GM12878 (cell line): ENCODE data around the gene CAPN8. TPM values are rescaled to one million over a fixed set of nuclear protein-coding genes. Genes with fewer than 3 reads are reported as not detected.

Source experiments
- ATAC-seq: fragments of 200-7000 bp; cut with Tn5 transposase; 3 replicates; pipeline ENCODE4 v1.9.1; 2020; ENCODE audit warnings: mild to moderate bottlenecking, moderate library complexity
- BruUV-seq: library from RNA; stranded (reverse); fragments of 400-500 nt; replicated peaks from 2 replicates; lab custom pipeline; 2021; lab: Mats Ljungman, UMichigan
- CTCF ChIA-PET: fragments of 300-600 bp; sonication (Branson Sonifier 250); formaldehyde crosslinking; extraction: SDS; loops from one replicate; lab custom pipeline; 2021; ENCODE audit warnings: inconsistent platforms; lab: Yijun Ruan, JAX
- POLR2A ChIA-PET: fragments of 350-600 bp; formaldehyde crosslinking; extraction: SDS; loops from one replicate; lab custom pipeline; 2021; ENCODE audit warnings: inconsistent platforms; lab: Charles Lee
- RAD21 ChIA-PET: fragments of 300-600 bp; sonication (Branson Sonifier 250); formaldehyde crosslinking; loops from one replicate; lab custom pipeline; 2023; ENCODE audit warnings: antibody characterized with exemption; ENCODE audit not compliant: unreplicated experiment; lab: Charles Lee
- SMC1A ChIA-PET: fragments of 300-600 bp; sonication (Branson Sonifier 250); formaldehyde crosslinking; loops from one replicate; lab custom pipeline; 2023; ENCODE audit not compliant: unreplicated experiment, uncharacterized antibody; lab: Charles Lee
- DNase-seq: peaks from one replicate; pipeline ENCODE4 v3.0.0-alpha.2; 2011; ENCODE audit warnings: low read depth, low spot score
- FAIRE-seq: peaks from 3 replicates; lab custom pipeline; 2011; peaks lifted over from hg19 to GRCh38; lab: Jason Lieb, UNC
- H2AFZ ChIP-seq: 2 replicates; pipeline ENCODE4 v1.6.0; 2011; ENCODE audit warnings: low read depth, low read length, control low read depth; ENCODE audit not compliant: control insufficient read depth
- H3K27ac ChIP-seq: 2 replicates; pipeline ENCODE4 v1.5.1; 2011; ENCODE audit warnings: control low read depth; ENCODE audit not compliant: control insufficient read depth, insufficient read depth
- H3K27me3 ChIP-seq, 2 experiments: replicated peaks in 1 of 2; 2 replicates each; pipeline versions ENCODE4 v1.6.0 to v1.6.1; 2011; ENCODE audit warnings: low read length in 1 of 2; ENCODE audit not compliant: control insufficient read depth in 2 of 2, insufficient read depth in 2 of 2
- H3K36me3 ChIP-seq, 2 experiments: 2 replicates each; pipeline ENCODE4 v1.5.1; 2011; ENCODE audit warnings: low read length in 1 of 2; ENCODE audit not compliant: control insufficient read depth in 2 of 2, insufficient read depth in 2 of 2
- H3K4me1 ChIP-seq: 2 replicates; pipeline ENCODE4 v1.6.1; 2011; ENCODE audit warnings: mild to moderate bottlenecking, low read length, moderate library complexity, mixed read lengths; ENCODE audit not compliant: control insufficient read depth, insufficient read depth
- H3K4me2 ChIP-seq: 2 replicates; pipeline ENCODE4 v1.6.0; 2011; ENCODE audit warnings: control low read depth; ENCODE audit not compliant: control insufficient read depth, insufficient read depth
- H3K4me3 ChIP-seq: fragments of 200-600 bp; sonication (generic); 2 replicates; pipeline ENCODE4 v1.5.1; 2016
- H3K79me2 ChIP-seq: 2 replicates; pipeline ENCODE4 v1.6.0; 2011; ENCODE audit warnings: low read length; ENCODE audit not compliant: control insufficient read depth, insufficient read depth
- H3K9ac ChIP-seq: 2 replicates; pipeline ENCODE4 v1.8.0; 2011; ENCODE audit warnings: low read length, control low read depth, mixed read lengths; ENCODE audit not compliant: control insufficient read depth, insufficient read depth
- H3K9me3 ChIP-seq: replicated peaks from 3 replicates; pipeline ENCODE4 v1.5.1; 2011; ENCODE audit warnings: mild to moderate bottlenecking, low read length; ENCODE audit not compliant: control insufficient read depth, insufficient read depth
- H4K20me1 ChIP-seq: 2 replicates; pipeline ENCODE4 v1.6.0; 2011; ENCODE audit not compliant: control insufficient read depth, insufficient read depth
- ASH2L ChIP-seq: fragments of 300-600, 200-600 bp; sonication (generic); IDR thresholded peaks from 2 replicates; pipeline ENCODE4 v1.6.1; 2017; ENCODE audit warnings: low read depth, mild to moderate bottlenecking, borderline replicate concordance
- BACH1 ChIP-seq: fragments of 450-650 bp; IDR thresholded peaks from 2 replicates; pipeline ENCODE4 v1.6.1; 2017; ENCODE audit warnings: mild to moderate bottlenecking, borderline replicate concordance
- E2F4 ChIP-seq: IDR thresholded peaks from 2 replicates; pipeline ENCODE4 v1.6.1; 2012; ENCODE audit warnings: low read depth, low read length, improper control_type of control experiment
- E2F8 ChIP-seq: fragments of 450-650 bp; IDR thresholded peaks from 2 replicates; pipeline ENCODE4 v1.6.1; 2018; ENCODE audit warnings: mild to moderate bottlenecking, low read depth, moderate library complexity; ENCODE audit not compliant: partially characterized antibody
- ELK1 ChIP-seq: IDR thresholded peaks from 2 replicates; pipeline ENCODE4 v1.6.1; 2012; ENCODE audit warnings: low read depth, low read length, improper control_type of control experiment
- HDAC6 ChIP-seq: fragments of 200-600 bp; sonication (generic); IDR thresholded peaks from one replicate; pipeline ENCODE4 v1.8.0; 2017; ENCODE audit warnings: antibody characterized with exemption; ENCODE audit not compliant: unreplicated experiment
- HDGF ChIP-seq: fragments of 450-650 bp; IDR thresholded peaks from 2 replicates; pipeline ENCODE4 v1.6.1; 2016; ENCODE audit warnings: antibody characterized with exemption
- NKRF ChIP-seq: fragments of 450-650 bp; conservative IDR thresholded peaks from 2 replicates; pipeline ENCODE4 v1.6.1; 2017; ENCODE audit warnings: mild to moderate bottlenecking, moderate library complexity
- NR2C2 ChIP-seq: IDR thresholded peaks from 2 replicates; pipeline ENCODE4 v1.6.1; 2011; ENCODE audit warnings: borderline replicate concordance, low read depth; ENCODE audit not compliant: control insufficient read depth, insufficient read length
- RAD21 ChIP-seq: IDR thresholded peaks from 2 replicates; pipeline ENCODE4 v1.6.1; 2011; ENCODE audit warnings: mild to moderate bottlenecking, low read depth, low read length, moderate library complexity; ENCODE audit not compliant: insufficient read depth
- RB1 ChIP-seq: fragments of 450-650 bp; formaldehyde crosslinking; IDR thresholded peaks from 2 replicates; pipeline ENCODE4 v1.6.1; 2017; ENCODE audit warnings: mild to moderate bottlenecking, borderline replicate concordance
- RBBP5 ChIP-seq: fragments of 200-600 bp; sonication (generic); conservative IDR thresholded peaks from 2 replicates; pipeline ENCODE4 v1.6.1; 2016
- SKIL ChIP-seq: fragments of 450-650 bp; IDR thresholded peaks from 2 replicates; pipeline ENCODE4 v1.6.1; 2017; ENCODE audit warnings: mild to moderate bottlenecking, low read depth, inconsistent platforms; ENCODE audit not compliant: poor library complexity, severe bottlenecking
- WGBS: methylation state at CpG from one replicate; pipeline ENCODE4 v1.1.6; 2016; ENCODE audit warnings: low lambda C conversion rate; ENCODE audit not compliant: insufficient replicate concordance, insufficient coverage; ENCODE audit errors: missing lambda C conversion rate; 5-methylcytosine and 5-hydroxymethylcytosine counted together
- in situ Hi-C: fragments of 300-500 bp; cut with MboI; formaldehyde crosslinking; loops from 9 replicates; pipeline ENCODE4 v1.14.3; 2018; ENCODE audit warnings: mixed read lengths
- intact Hi-C: fragments of 100-400 bp; cut with micrococcal nuclease; formaldehyde crosslinking; loops from one replicate; pipeline ENCODE4 v1.14.2; 2022; ENCODE audit not compliant: unreplicated experiment
- polyA plus RNA-seq, 11 experiments: library from polyadenylated mRNA; depleted of rRNA in 4 of 11; unstranded in 6 of 11; stranded (reverse) in 5 of 11; fragments of >200 nt; fragmentation: Nextera tagmentation in 4 of 11; fragmentation: Illumina TruSeq in 1 of 11; extraction: Ambion mirVana in 4 of 11; extraction: Trizol in 1 of 11; gene quantifications; 1 replicate in 1 of 11; 2 replicates in 10 of 11; pipeline versions ENCODE4 v1.2.1 to v1.2.3, GENCODE V29; 2011 to 2016; ENCODE audit warnings: inconsistent platforms in 2 of 11, missing spikeins in 2 of 11, low read depth in 1 of 11
- total RNA-seq, 4 experiments: library from RNA; depleted of rRNA in 3 of 4; stranded (reverse); fragments of >200 nt in 3 of 4; fragmentation: Illumina TruSeq in 1 of 4; extraction: Trizol in 1 of 4; gene quantifications; 2 replicates each; pipeline versions ENCODE4 v1.2.1 to v1.2.3, GENCODE V29; 2013 to 2021

CAPN8 gene
- total and polyA plus RNA-seq, 10 of the 15 experiments (the other 5 are each of a cell fraction or from before 2014, with no cell fraction given) = 6.4 to 30.7 (median 12.3) TPM

- intact Hi-C loops = no loop called here
- WGBS = 66% methylated on average over 5 of the region's 5 CpGs
- in situ Hi-C loops = no loop called here
- ChIA-PET CTCF (interaction anchor here (1.9 to 4.1 kb wide), 2 partner anchors 50 to 406 kb away, joined by 7 to 69 read pairs; no protein-coding TSS in a partner anchor), RAD21 (interaction anchor here (0.8 to 1.2 kb wide), 2 partner anchors 144 to 634 kb away, joined by 3 to 4 read pairs; no protein-coding TSS in a partner anchor), POLR2A (no interaction called here), SMC1A (interaction anchor here (0.9 to 2.0 kb wide), 2 partner anchors 144 to 350 kb away, joined by 3 to 5 read pairs; no protein-coding TSS in a partner anchor)
- FAIRE-seq (no peak), ATAC-seq (no peak), DNase-seq (no peak)
- Histone ChIP-seq H4K20me1 (no peaks in the 10 kb centered on the region), H3K4me3 (no peak overlapping the region), H3K27me3 (no peaks in the 10 kb centered on the region), H3K27ac (no peak overlapping the region), H3K4me2 (no peak overlapping the region), H3K36me3 (no peaks in the 10 kb centered on the region), H3K79me2 (no peaks in the 10 kb centered on the region), H3K4me1 (peaks cover 6% of the 10 kb centered on the region), H2AFZ (no peak overlapping the region), H3K9me3 (no peaks in the 10 kb centered on the region), H3K9ac (no peak overlapping the region)
- BruUV-seq = no TSS peak
- TF ChIP-seq HDAC6 (no peak), RB1 (no peak), NKRF (no peak), BACH1 (no peak), ELK1 (no peak), SKIL (no peak), HDGF (no peak), NR2C2 (no peak), RBBP5 (no peak), E2F8 (no peak), E2F4 (no peak), RAD21 (no peak), ASH2L (no peak)
Measured at GRCh38 chr1:223700388-223700918, 35.0 kb upstream of the CAPN8 start.
